SK-N-SH treated with all-trans-retinoic acid at 6 μM for 48 hours (cell line): Measurements from ENCODE around the gene CCDC182.
A peak's percentile ranks its signal among the peaks of the same experiment; 100 is the strongest.

Experiments used
- ATAC-seq: fragments of 200-7000 bp; cut with Tn5 transposase; 3 replicates; pipeline ENCODE4 v1.9.1; 2020; ENCODE audit warnings: mild to moderate bottlenecking, moderate library complexity
- ARNTL ChIP-seq: fragments of 450-650 bp; formaldehyde crosslinking; IDR thresholded peaks from 2 replicates; pipeline ENCODE4 v1.5.0; 2020; ENCODE audit warnings: low read depth, mild to moderate bottlenecking, moderate library complexity, borderline replicate concordance
- BACH2 ChIP-seq: fragments of 250-450 bp; sonication (Bioruptor Pico); IDR thresholded peaks from 2 replicates; pipeline ENCODE4 v1.9.0; 2021; ENCODE audit warnings: mild to moderate bottlenecking, borderline replicate concordance
- CSDC2 ChIP-seq: fragments of 250-450 bp; sonication (Bioruptor Pico); IDR thresholded peaks from 2 replicates; pipeline ENCODE4 v1.5.0; 2020; ENCODE audit warnings: mild to moderate bottlenecking, moderate library complexity
- ESRRG ChIP-seq: fragments of 250-450 bp; sonication (Bioruptor Pico); IDR thresholded peaks from 2 replicates; pipeline ENCODE4 v1.6.1; 2021; ENCODE audit warnings: mild to moderate bottlenecking
- GLIS3 ChIP-seq: fragments of 250-450 bp; sonication (Bioruptor Pico); IDR thresholded peaks from 2 replicates; pipeline ENCODE4 v1.5.0; 2020; ENCODE audit warnings: mild to moderate bottlenecking, moderate library complexity
- ISL1 ChIP-seq: fragments of 250-450 bp; sonication (Bioruptor Pico); IDR thresholded peaks from 2 replicates; pipeline ENCODE4 v2.1.2; 2022; ENCODE audit warnings: mild to moderate bottlenecking, moderate library complexity
- OSR1 ChIP-seq: fragments of 250-450 bp; sonication (Bioruptor Pico); IDR thresholded peaks from 2 replicates; pipeline ENCODE4 v1.8.0; 2022; ENCODE audit warnings: moderate library complexity, mild to moderate bottlenecking, inconsistent platforms
- PPARA ChIP-seq: fragments of 250-450 bp; sonication (Bioruptor Pico); IDR thresholded peaks from 2 replicates; pipeline ENCODE4 v1.5.0; 2020; ENCODE audit warnings: mild to moderate bottlenecking, borderline replicate concordance
- RARB ChIP-seq: fragments of 250-450 bp; sonication (Bioruptor Pico); IDR thresholded peaks from 2 replicates; pipeline ENCODE4 v1.8.0; 2021; ENCODE audit warnings: mild to moderate bottlenecking, moderate library complexity
- SNAI2 ChIP-seq: fragments of 250-450 bp; sonication (Bioruptor Pico); IDR thresholded peaks from 2 replicates; pipeline ENCODE4 v1.5.0; 2020; ENCODE audit warnings: mild to moderate bottlenecking, moderate library complexity
- TCF4 ChIP-seq: fragments of 250-450 bp; sonication (Bioruptor Pico); IDR thresholded peaks from 2 replicates; pipeline ENCODE4 v1.8.0; 2021; ENCODE audit warnings: mild to moderate bottlenecking, moderate library complexity, borderline replicate concordance
- TOX ChIP-seq: fragments of 250-450 bp; sonication (Bioruptor Pico); IDR thresholded peaks from 2 replicates; pipeline ENCODE4 v1.8.0; 2021; ENCODE audit warnings: mild to moderate bottlenecking, moderate library complexity, borderline replicate concordance
- ZFP3 ChIP-seq: fragments of 250-450 bp; sonication (Bioruptor Pico); IDR thresholded peaks from 2 replicates; pipeline ENCODE4 v1.5.0; 2020; ENCODE audit warnings: mild to moderate bottlenecking, moderate library complexity
- ZNF565 ChIP-seq: fragments of 450-650 bp; formaldehyde crosslinking; conservative IDR thresholded peaks from 2 replicates; pipeline ENCODE4 v1.5.0; 2020; ENCODE audit warnings: low read depth, mild to moderate bottlenecking, moderate library complexity
- ZNF70 ChIP-seq: fragments of 450-650 bp; formaldehyde crosslinking; IDR thresholded peaks from 2 replicates; pipeline ENCODE4 v1.5.0; 2020; ENCODE audit warnings: mild to moderate bottlenecking, moderate library complexity
- ZNF8 ChIP-seq: fragments of 450-650 bp; formaldehyde crosslinking; IDR thresholded peaks from 2 replicates; pipeline ENCODE4 v1.5.0; 2020; ENCODE audit warnings: mild to moderate bottlenecking, moderate library complexity
- TF ChIP-seq, protein P1 (sequence below): fragments of 250-450 bp; sonication (Bioruptor Pico); IDR thresholded peaks from 2 replicates; pipeline ENCODE4 v1.5.0; 2020; ENCODE audit warnings: mild to moderate bottlenecking, moderate library complexity
- TF ChIP-seq, protein P2 (sequence below): fragments of 250-450 bp; sonication (Bioruptor Pico); IDR thresholded peaks from 2 replicates; pipeline ENCODE4 v1.5.1; 2021; ENCODE audit warnings: mild to moderate bottlenecking, moderate library complexity
- TF ChIP-seq, protein P3 (sequence below): fragments of 250-450 bp; sonication (Bioruptor Pico); IDR thresholded peaks from 2 replicates; pipeline ENCODE4 v1.8.0; 2021; ENCODE audit warnings: low read depth, mild to moderate bottlenecking, moderate library complexity, borderline replicate concordance
- TF ChIP-seq, protein P4 (sequence below): fragments of 250-450 bp; sonication (Bioruptor Pico); IDR thresholded peaks from 2 replicates; pipeline ENCODE4 v1.5.1; 2020; ENCODE audit warnings: low read depth, mild to moderate bottlenecking, moderate library complexity

CCDC182 gene

DNA sequence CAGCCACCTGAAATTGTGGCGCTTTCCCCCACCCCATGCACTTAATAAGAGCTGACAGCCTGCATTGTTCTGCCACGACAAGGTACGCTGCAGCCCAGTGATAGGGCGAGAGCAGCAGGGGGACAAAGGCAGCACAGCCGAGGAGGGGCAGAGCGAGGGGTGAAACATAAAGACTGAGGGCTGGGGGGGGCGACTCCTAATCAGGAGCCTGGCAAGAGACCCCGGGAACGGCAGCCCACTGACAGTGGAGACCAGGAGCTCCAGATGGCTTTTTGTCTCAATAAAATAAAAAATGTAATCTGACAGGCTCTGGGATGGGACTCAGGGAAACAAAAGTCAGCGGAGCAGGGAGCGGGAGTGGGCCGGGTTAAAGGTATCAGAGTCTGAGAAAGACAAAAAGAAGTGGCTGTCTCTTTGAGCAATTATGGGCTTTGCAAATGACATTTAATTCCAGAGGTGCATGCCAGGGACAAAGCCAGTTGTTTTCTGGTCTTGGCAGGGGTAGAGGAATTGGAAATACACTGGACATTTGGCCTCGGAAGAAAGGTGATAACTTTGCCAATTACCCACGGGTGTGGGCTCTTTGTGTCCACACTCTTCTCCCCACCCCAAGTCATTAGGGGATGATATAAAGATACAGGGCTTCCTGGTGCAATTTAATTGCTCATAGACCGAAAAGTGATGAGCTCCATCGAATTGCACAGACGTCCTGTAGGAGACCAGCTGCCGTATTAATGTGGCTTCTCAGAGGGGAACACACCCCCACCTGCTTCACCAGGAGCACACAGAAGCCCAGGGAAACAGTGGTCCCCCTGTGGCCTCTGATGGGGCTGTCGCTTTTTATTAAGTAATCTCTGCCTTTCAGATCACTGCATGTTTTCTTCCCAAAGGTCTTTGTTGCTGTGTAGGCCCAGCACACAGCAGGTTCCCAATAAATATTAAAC lies 17.6 kb upstream of the CCDC182 start:
- ATAC-seq, result peak; percentile 30; the same call in 2 of the 3 replicates
- TF ChIP-seq SNAI2 (CRISPR knock-in tag) (no peak), TCF4 (CRISPR knock-in tag) (peak; percentile 47; the same call in 1 of the 2 replicates), ESRRG (CRISPR knock-in tag) (no peak)
- TF ChIP-seq, protein P1, sequence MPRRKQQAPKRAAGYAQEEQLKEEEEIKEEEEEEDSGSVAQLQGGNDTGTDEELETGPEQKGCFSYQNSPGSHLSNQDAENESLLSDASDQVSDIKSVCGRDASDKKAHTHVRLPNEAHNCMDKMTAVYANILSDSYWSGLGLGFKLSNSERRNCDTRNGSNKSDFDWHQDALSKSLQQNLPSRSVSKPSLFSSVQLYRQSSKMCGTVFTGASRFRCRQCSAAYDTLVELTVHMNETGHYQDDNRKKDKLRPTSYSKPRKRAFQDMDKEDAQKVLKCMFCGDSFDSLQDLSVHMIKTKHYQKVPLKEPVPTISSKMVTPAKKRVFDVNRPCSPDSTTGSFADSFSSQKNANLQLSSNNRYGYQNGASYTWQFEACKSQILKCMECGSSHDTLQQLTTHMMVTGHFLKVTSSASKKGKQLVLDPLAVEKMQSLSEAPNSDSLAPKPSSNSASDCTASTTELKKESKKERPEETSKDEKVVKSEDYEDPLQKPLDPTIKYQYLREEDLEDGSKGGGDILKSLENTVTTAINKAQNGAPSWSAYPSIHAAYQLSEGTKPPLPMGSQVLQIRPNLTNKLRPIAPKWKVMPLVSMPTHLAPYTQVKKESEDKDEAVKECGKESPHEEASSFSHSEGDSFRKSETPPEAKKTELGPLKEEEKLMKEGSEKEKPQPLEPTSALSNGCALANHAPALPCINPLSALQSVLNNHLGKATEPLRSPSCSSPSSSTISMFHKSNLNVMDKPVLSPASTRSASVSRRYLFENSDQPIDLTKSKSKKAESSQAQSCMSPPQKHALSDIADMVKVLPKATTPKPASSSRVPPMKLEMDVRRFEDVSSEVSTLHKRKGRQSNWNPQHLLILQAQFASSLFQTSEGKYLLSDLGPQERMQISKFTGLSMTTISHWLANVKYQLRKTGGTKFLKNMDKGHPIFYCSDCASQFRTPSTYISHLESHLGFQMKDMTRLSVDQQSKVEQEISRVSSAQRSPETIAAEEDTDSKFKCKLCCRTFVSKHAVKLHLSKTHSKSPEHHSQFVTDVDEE (CRISPR knock-in tag), result peak; percentile 51; the same call in 1 of the 2 replicates

DNA sequence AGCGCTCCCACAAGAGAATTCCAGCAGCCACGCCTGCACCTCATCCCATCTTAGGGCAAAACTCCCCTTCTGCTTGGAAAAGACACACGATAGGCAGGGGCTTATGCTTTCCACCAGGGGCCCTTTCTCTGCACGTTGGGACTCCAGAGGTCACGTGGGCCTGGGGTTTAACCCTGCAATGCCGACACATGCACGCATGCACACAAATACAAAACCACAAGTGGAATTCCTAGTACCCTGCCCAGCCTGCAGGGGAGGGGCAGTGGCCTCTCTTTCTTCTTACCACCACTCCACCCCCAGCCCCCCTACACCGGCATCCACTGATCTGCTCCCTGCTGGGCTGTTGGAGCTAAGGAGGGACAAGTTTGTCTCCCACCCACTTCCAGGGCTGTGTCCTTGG lies 16.8 kb upstream of the CCDC182 start:
- ATAC-seq, result no peak
- TF ChIP-seq CSDC2 (CRISPR knock-in tag), result no peak
- no peak for TF ChIP-seq SNAI2 (CRISPR knock-in tag)
- TF ChIP-seq, all 23 proteins: peak for 0

DNA sequence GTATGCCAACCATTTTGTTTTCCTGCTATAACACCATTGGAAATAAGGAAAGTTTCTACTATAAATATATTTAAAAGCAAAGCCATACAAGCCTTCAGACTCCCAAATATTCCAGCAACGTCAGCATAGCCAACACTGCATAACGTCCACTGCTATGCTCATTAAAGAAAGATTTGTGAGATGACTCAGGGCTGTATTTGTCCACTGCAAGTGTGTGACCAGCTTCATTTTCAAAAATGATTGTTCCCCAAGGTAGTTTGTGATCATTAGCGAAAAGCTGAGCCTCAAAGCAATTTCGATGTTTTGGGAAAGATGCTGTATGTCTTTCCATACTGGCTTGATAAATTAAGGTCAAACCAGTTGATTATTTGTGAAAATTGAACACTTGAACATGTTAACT lies 14.9 kb upstream of the CCDC182 start:
- TF ChIP-seq SNAI2 (CRISPR knock-in tag) (no peak), ZFP3 (CRISPR knock-in tag) (no peak), ESRRG (CRISPR knock-in tag) (no peak), ZNF8 (CRISPR knock-in tag) (no peak), PPARA (CRISPR knock-in tag) (no peak), RARB (CRISPR knock-in tag) (no peak), OSR1 (CRISPR knock-in tag) (no peak), TOX (CRISPR knock-in tag) (no peak), TCF4 (CRISPR knock-in tag) (no peak), GLIS3 (CRISPR knock-in tag) (no peak), ISL1 (CRISPR knock-in tag) (no peak), ARNTL (CRISPR knock-in tag) (no peak), BACH2 (CRISPR knock-in tag) (no peak), ZNF565 (CRISPR knock-in tag) (no peak), ZNF70 (no peak)
- TF ChIP-seq, protein P2, sequence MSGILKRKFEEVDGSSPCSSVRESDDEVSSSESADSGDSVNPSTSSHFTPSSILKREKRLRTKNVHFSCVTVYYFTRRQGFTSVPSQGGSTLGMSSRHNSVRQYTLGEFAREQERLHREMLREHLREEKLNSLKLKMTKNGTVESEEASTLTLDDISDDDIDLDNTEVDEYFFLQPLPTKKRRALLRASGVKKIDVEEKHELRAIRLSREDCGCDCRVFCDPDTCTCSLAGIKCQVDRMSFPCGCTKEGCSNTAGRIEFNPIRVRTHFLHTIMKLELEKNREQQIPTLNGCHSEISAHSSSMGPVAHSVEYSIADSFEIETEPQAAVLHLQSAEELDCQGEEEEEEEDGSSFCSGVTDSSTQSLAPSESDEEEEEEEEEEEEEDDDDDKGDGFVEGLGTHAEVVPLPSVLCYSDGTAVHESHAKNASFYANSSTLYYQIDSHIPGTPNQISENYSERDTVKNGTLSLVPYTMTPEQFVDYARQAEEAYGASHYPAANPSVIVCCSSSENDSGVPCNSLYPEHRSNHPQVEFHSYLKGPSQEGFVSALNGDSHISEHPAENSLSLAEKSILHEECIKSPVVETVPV, result no peak
- TF ChIP-seq, protein P3, sequence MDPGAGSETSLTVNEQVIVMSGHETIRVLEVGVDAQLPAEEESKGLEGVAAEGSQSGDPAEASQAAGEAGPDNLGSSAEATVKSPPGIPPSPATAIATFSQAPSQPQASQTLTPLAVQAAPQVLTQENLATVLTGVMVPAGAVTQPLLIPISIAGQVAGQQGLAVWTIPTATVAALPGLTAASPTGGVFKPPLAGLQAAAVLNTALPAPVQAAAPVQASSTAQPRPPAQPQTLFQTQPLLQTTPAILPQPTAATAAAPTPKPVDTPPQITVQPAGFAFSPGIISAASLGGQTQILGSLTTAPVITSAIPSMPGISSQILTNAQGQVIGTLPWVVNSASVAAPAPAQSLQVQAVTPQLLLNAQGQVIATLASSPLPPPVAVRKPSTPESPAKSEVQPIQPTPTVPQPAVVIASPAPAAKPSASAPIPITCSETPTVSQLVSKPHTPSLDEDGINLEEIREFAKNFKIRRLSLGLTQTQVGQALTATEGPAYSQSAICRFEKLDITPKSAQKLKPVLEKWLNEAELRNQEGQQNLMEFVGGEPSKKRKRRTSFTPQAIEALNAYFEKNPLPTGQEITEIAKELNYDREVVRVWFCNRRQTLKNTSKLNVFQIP (CRISPR knock-in tag), result no peak
- TF ChIP-seq, protein P4, sequence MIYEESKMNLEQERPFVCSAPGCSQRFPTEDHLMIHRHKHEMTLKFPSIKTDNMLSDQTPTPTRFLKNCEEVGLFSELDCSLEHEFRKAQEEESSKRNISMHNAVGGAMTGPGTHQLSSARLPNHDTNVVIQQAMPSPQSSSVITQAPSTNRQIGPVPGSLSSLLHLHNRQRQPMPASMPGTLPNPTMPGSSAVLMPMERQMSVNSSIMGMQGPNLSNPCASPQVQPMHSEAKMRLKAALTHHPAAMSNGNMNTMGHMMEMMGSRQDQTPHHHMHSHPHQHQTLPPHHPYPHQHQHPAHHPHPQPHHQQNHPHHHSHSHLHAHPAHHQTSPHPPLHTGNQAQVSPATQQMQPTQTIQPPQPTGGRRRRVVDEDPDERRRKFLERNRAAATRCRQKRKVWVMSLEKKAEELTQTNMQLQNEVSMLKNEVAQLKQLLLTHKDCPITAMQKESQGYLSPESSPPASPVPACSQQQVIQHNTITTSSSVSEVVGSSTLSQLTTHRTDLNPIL (CRISPR knock-in tag), result no peak
- TF ChIP-seq, protein P1 (CRISPR knock-in tag), result no peak
- no peak for ATAC-seq
